ENCODE results near the gene PRKAA1.
A peak's percentile ranks its signal among the peaks of the same experiment; 100 is the strongest.

PRKAA1 gene

DNA sequence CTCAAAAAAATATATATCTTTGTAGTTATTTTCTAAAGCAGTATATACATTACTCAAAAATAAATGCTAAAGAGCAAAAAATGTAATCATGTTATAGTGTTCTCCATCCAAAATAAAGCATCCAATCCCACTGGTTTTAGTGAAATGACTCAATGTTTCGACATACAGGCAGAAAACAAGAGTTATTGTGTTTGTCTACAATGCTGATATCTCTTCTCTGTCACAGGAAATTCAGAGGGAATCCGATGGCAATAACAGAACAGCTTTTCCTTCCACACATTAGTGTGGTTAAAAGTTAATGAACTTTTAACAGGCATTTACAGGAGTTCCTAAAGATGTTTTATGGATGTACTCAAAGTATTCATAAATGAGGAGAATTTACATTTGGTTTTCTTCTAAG, 54.4 kb downstream of the PRKAA1 start:
- Histone ChIP-seq H3K36me3 (replicated peaks) (peaks cover 3% of the 10 kb centered on the region), H3K27me3 (replicated peaks) (no peaks in the 10 kb centered on the region), H3K4me3 (ENCODE audit: low read depth, low read length) (no peak overlapping the region), H3K27ac (no peak overlapping the region)
- in situ Hi-C loops (cut with HindIII; ENCODE audit: low pct_ligation_motif_present, low sequenced_read_pairs) = no loop called here
- no peak for DNase-seq
- TF ChIP-seq, protein P1, sequence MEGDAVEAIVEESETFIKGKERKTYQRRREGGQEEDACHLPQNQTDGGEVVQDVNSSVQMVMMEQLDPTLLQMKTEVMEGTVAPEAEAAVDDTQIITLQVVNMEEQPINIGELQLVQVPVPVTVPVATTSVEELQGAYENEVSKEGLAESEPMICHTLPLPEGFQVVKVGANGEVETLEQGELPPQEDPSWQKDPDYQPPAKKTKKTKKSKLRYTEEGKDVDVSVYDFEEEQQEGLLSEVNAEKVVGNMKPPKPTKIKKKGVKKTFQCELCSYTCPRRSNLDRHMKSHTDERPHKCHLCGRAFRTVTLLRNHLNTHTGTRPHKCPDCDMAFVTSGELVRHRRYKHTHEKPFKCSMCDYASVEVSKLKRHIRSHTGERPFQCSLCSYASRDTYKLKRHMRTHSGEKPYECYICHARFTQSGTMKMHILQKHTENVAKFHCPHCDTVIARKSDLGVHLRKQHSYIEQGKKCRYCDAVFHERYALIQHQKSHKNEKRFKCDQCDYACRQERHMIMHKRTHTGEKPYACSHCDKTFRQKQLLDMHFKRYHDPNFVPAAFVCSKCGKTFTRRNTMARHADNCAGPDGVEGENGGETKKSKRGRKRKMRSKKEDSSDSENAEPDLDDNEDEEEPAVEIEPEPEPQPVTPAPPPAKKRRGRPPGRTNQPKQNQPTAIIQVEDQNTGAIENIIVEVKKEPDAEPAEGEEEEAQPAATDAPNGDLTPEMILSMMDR (IDR thresholded peaks at IDR 0.05; ENCODE audit: low read depth, low read length, missing control alignments) = no peak

DNA sequence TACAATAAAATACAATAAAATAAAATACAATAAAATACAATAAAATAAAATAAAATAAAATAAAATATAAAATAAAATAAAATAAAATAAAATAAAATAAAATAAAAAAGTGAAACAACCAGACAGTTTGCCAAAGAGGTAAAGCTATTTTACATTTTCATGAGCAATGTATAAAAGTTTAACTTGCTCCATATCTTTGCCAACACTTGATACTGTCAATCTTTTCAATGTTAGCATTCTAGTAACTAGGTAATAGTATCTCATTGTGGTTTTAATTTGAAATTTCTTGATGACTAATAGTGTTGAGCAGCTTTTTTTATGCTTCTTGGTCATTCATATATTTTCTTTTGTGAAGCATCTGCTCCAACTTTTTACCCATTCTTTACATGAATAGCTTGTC, 59.7 kb downstream of the PRKAA1 start:
- no peak for DNase-seq
- TF ChIP-seq, protein P1 (IDR thresholded peaks at IDR 0.05; ENCODE audit: low read depth, low read length, missing control alignments) = no peak
- H3K27ac ChIP-seq = no peak overlapping the region

DNA sequence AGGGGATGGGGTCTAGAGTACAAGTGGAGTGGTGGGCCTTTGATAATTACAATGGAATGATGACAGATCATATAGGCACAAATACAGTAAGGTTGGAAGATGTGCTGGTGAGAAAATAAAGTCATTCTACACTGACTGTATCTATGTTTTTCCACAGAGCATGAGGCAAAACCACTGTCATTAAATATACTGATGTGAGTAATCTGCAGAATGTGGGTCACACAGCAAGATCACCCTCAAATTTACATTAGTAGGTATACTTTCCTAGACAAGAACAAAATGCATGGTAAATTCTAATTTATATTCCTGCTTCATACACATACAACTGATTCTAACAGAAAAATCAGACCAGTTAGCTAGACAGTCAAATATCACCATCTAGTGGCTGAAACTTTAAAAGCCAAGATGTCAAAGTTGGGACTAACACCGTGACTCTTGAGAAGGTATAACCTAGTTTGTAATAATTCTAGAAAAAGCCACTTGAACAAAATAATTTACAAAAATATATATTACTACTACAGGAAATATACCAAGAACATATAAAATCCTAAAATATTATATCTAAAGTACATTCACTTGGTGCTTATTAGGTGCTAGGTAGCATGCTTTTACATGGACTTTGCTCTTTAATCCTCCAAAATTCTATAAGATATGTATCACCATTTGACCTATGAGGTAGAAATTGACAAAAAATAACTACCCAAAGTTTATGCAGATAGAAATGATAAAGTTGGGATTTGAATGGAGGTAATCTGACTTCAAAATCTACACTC, 61.9 kb downstream of the PRKAA1 start:
- no peak overlapping the region for H3K4me3 ChIP-seq (ENCODE audit: low read depth, low read length)
- H3K27me3 ChIP-seq (replicated peaks) = no peaks in the 10 kb centered on the region
- H3K36me3 ChIP-seq (replicated peaks) = no peaks in the 10 kb centered on the region
- peak; percentile 57 for DNase-seq
- TF ChIP-seq, protein P1 (IDR thresholded peaks at IDR 0.05; ENCODE audit: low read depth, low read length, missing control alignments) = peak; percentile 58
- in situ Hi-C loops (cut with HindIII; ENCODE audit: low pct_ligation_motif_present, low sequenced_read_pairs) = no loop called here
- H3K27ac ChIP-seq = no peak overlapping the region

More for the DNA sequence above, 59.7 kb downstream of the PRKAA1 start:
- no peak overlapping the region for H3K4me3 ChIP-seq (ENCODE audit: low read depth, low read length)
- in situ Hi-C loops (cut with HindIII; ENCODE audit: low pct_ligation_motif_present, low sequenced_read_pairs) = no loop called here
- H3K27me3 ChIP-seq (replicated peaks) = no peaks in the 10 kb centered on the region
- H3K36me3 ChIP-seq (replicated peaks) = peaks cover 3% of the 10 kb centered on the region

DNA sequence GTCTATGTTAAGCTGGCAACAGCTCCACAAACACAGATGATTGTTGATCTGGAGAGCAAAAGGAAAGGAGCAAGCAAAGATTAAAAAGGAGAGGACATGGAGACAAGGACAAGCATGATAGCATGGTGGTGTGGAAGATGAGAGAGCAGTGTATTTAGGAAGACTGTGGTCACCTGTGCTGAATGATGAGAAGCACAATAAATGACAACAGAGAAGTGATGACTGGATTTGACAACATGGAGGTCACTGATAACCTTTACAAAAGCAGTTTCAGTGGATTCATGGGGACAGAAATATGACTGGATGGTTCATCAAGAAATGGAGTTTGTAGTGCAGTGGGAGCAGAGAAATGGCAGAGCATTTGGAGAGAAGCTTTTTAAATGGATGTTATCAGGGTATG, 62.6 kb downstream of the PRKAA1 start:
- no peaks in the 10 kb centered on the region for H3K27me3 ChIP-seq (replicated peaks)
- no peaks in the 10 kb centered on the region for H3K36me3 ChIP-seq (replicated peaks)
- no peak overlapping the region for H3K4me3 ChIP-seq (ENCODE audit: low read depth, low read length)
- H3K27ac ChIP-seq = peak overlapping the region; percentile 45
- in situ Hi-C loops (cut with HindIII; ENCODE audit: low pct_ligation_motif_present, low sequenced_read_pairs) = no loop called here
- TF ChIP-seq, protein P1 (IDR thresholded peaks at IDR 0.05; ENCODE audit: low read depth, low read length, missing control alignments) = no peak
- no peak for DNase-seq

DNA sequence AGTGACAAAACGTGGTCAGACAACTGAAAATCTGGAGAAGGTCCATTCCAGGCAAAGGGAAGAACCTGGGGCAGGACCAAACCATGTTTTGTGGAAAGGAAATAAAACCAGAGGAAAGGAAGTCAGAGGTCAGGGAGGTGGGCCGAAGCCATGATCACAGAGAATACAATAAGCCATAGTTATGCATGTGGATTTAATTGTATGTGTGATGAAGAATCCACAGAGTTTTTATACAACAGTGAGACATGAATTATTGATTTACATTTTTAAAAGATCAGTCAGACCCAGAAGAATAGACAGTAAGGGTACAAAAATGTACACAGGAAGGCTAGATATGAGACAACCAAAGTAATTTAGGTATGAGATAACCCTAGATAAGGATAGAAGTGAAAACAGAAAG, 63.2 kb downstream of the PRKAA1 start:
- H3K27ac ChIP-seq = peak overlapping the region; percentile 45
- no peak overlapping the region for H3K4me3 ChIP-seq (ENCODE audit: low read depth, low read length)
- no peaks in the 10 kb centered on the region for H3K27me3 ChIP-seq (replicated peaks)
- TF ChIP-seq, protein P1 (IDR thresholded peaks at IDR 0.05; ENCODE audit: low read depth, low read length, missing control alignments) = no peak
- in situ Hi-C loops (cut with HindIII; ENCODE audit: low pct_ligation_motif_present, low sequenced_read_pairs) = no loop called here
- no peaks in the 10 kb centered on the region for H3K36me3 ChIP-seq (replicated peaks)
- peak; percentile 31 for DNase-seq
